ENCODE measurements around the gene ABL1.

The ABL1 gene

DNA sequence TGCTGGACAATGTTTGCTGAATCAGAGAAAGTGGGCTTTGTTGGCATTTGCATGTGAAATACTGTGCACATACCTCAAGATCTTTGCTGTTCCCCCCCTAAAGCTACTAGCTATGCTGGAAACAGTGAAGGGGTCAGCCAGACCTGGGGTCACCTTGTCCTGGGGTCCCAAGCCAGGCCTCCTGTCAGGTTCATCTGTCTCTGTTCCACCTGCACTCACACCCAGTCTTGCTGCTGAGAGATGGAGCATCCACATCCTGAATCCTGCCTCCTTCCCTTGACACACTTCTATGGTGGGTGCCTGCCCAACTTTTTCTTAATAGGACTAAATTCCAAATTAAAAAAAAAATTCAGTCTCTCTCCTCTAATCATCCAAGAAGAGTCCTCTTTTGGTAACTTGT, 4.0 kb upstream of the ABL1 start:
- H3K4me3 ChIP-seq (ENCODE audit: low read depth, low read length): no peak overlapping the region
- TF ChIP-seq POLR2A (IDR thresholded peaks at IDR 0.05; ENCODE audit: extremely low read depth, insufficient read length) (no peak), CTCF (IDR thresholded peaks at IDR 0.05; ENCODE audit: low read depth, low read length) (no peak), MYC (IDR thresholded peaks at IDR 0.05; ENCODE audit: low read depth, low read length) (no peak)
- TF ChIP-seq, protein P1, sequence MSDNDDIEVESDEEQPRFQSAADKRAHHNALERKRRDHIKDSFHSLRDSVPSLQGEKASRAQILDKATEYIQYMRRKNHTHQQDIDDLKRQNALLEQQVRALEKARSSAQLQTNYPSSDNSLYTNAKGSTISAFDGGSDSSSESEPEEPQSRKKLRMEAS (IDR thresholded peaks at IDR 0.05; ENCODE audit: low read depth, low read length): no peak
- DNase-seq (ENCODE audit: low read depth): no peak

- DNase-seq (ENCODE audit: low read depth): no peak
- no peak overlapping the region for H3K4me3 ChIP-seq (ENCODE audit: low read depth, low read length)
- TF ChIP-seq POLR2A (IDR thresholded peaks at IDR 0.05; ENCODE audit: extremely low read depth, insufficient read length) (no peak), CTCF (IDR thresholded peaks at IDR 0.05; ENCODE audit: low read depth, low read length) (no peak), MYC (IDR thresholded peaks at IDR 0.05; ENCODE audit: low read depth, low read length) (no peak)
- TF ChIP-seq, protein P1 (IDR thresholded peaks at IDR 0.05; ENCODE audit: low read depth, low read length): no peak
These were observed 1.7 kb upstream of the ABL1 start for GRCh38 chr9:130833031-130833990.

- DNase-seq (ENCODE audit: low read depth): peak; percentile 70
- TF ChIP-seq POLR2A (IDR thresholded peaks at IDR 0.05; ENCODE audit: extremely low read depth, insufficient read length) (no peak), CTCF (IDR thresholded peaks at IDR 0.05; ENCODE audit: low read depth, low read length) (no peak), MYC (IDR thresholded peaks at IDR 0.05; ENCODE audit: low read depth, low read length) (no peak)
- TF ChIP-seq, protein P1 (IDR thresholded peaks at IDR 0.05; ENCODE audit: low read depth, low read length): no peak
- peak overlapping the region; percentile 88 for H3K4me3 ChIP-seq (ENCODE audit: low read depth, low read length)
These were observed 616 bp downstream of the ABL1 start for GRCh38 chr9:130835441-130836298.

GRCh38 chr9:130837002-130837511, 2.0 kb downstream of the ABL1 start:
- TF ChIP-seq, protein P1 (IDR thresholded peaks at IDR 0.05; ENCODE audit: low read depth, low read length): no peak
- no peak for TF ChIP-seq POLR2A (IDR thresholded peaks at IDR 0.05; ENCODE audit: extremely low read depth, insufficient read length)
- TF ChIP-seq MYC (IDR thresholded peaks at IDR 0.05; ENCODE audit: low read depth, low read length): no peak
- TF ChIP-seq CTCF (IDR thresholded peaks at IDR 0.05; ENCODE audit: low read depth, low read length): no peak
- peak overlapping the region; percentile 38 for H3K4me3 ChIP-seq (ENCODE audit: low read depth, low read length)
- DNase-seq (ENCODE audit: low read depth): no peak

DNA sequence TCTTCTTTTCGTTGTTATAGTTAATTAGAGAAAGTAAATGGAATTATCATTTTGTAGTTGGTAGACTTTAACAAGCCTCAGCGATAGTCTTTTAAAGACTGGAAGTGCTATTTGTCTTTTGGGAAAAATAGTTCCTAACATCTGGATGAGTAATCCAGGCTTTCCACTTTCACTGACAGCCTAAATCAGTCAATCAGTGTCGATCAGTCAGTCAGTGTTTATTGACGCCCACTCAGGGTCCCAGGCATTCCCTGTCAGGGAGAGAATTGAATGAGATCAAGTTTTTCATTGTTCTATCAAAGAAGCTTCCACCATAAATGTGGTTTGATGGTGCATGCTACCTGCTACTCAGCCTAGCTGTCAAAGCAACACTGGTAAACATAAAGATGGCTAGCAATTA, 2.6 kb downstream of the ABL1 start:
- no peak overlapping the region for H3K4me3 ChIP-seq (ENCODE audit: low read depth, low read length)
- TF ChIP-seq CTCF (IDR thresholded peaks at IDR 0.05; ENCODE audit: low read depth, low read length): no peak
- no peak for TF ChIP-seq POLR2A (IDR thresholded peaks at IDR 0.05; ENCODE audit: extremely low read depth, insufficient read length)
- no peak for TF ChIP-seq MYC (IDR thresholded peaks at IDR 0.05; ENCODE audit: low read depth, low read length)
- TF ChIP-seq, protein P1 (IDR thresholded peaks at IDR 0.05; ENCODE audit: low read depth, low read length): no peak

More for the DNA sequence above, 2.6 kb downstream of the ABL1 start:
- DNase-seq (ENCODE audit: low read depth): no peak

Data from NB4 (cell line).